ENCODE measurements around the gene PGAP2. TPM values are rescaled to one million over a fixed set of nuclear protein-coding genes. Genes with fewer than 3 reads are reported as not detected.

Gene PGAP2
- polyA plus RNA-seq, 4 donors: 32.8 to 54.7 (median 41.8) TPM

Other genes with a start within 250 kb of the PGAP2 start
- 1 to 10 TPM; 3.5 to 7.1 (median 4.1) TPM for gene ART5, start 166.6 kb upstream of the PGAP2 start, polyA plus RNA-seq (ENCODE audit: insufficient read length in 4 of 4)
- under 1 TPM in 1 of 4 donors, not detected in 3; 0.18 TPM for gene ART1, start 163.4 kb upstream of the PGAP2 start, polyA plus RNA-seq (ENCODE audit: insufficient read length in 4 of 4)
- 1 to 10 TPM in 3 of 4 donors, under 1 TPM in 1; 0.61 to 3.7 (median 2.2) TPM for gene CHRNA10, start 137.2 kb upstream of the PGAP2 start, polyA plus RNA-seq (ENCODE audit: insufficient read length in 4 of 4)
- gene NUP98, start 11.0 kb upstream of the PGAP2 start, polyA plus RNA-seq (ENCODE audit: insufficient read length in 4 of 4): 10 to 100 TPM; 57.0 to 74.6 (median 63.3) TPM
- gene RHOG, start 32.4 kb downstream of the PGAP2 start, polyA plus RNA-seq (ENCODE audit: insufficient read length in 4 of 4): 10 to 100 TPM; 21.9 to 32.7 (median 24.8) TPM
- gene STIM1, start 47.1 kb downstream of the PGAP2 start, polyA plus RNA-seq (ENCODE audit: insufficient read length in 4 of 4): 10 to 100 TPM; 33.6 to 40.7 (median 37.5) TPM

Data from left renal cortex interstitium (tissue), 4 donors.